ENCODE data around the gene ENAH.

Gene ENAH

GRCh38 chr1:225554216-225554812 lies 98.6 kb downstream of the ENAH start:
- DNase-seq: peak; percentile 25 to 47 (median 34)

DNA sequence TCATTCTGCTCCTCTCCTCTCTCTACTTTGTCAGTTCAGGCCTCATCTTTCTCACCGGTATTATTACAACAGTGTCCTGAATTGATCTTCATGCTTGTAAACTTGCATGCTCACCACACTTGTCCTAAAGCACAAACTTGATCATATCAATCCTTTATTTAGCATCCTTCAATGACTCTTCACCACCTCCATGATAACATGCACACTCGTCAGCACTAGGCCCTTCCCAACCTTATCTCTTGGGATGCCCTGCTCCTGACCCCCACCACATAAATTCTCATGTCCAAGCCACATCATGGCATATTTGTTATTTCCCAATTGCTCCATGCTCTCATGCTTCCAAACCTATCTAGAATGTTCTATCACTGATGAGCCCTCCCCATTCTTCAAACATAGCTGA lies 103.1 kb downstream of the ENAH start:
- no peak for DNase-seq

- no peak for DNase-seq
These were observed 104.6 kb downstream of the ENAH start for GRCh38 chr1:225548140-225548857.

DNA sequence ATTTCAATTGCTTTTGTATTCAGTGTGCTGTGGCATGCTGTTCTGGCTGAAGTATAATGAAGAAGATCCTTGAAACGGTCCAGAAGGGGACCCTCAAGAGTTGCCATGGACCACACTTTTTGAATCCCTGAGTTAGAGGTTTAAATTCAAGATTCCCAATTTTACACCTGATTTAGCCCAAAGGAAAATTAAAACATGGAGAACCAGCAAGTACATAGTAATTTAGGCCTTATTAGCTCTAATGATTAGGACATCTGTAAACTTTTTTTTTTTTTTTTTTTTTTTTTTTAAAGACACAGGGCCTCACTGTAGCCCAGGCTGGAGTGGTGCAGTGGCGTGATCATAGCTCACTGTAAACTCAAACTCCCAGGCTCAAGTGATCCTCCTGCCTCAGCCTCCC lies 107.3 kb downstream of the ENAH start:
- no peak for DNase-seq

DNA sequence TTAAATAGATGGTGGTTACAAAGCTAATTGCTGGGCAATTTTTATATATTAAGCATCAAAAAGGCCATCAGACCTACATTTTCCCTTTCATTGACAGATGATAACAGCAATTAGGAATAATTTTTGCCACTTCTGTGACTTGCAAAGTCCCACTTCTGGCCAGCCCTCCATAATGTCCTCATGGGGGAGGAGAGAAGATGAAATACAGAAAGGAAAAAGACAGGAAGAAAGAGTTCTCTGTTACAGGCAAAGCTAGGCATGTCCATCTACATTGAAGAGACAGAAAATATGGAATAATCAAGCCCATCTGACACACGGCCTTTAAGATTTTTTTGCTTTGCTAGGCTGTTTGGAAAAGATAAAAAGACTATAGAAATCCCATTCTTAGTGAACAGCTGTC lies 108.0 kb downstream of the ENAH start:
- DNase-seq: no peak

DNA sequence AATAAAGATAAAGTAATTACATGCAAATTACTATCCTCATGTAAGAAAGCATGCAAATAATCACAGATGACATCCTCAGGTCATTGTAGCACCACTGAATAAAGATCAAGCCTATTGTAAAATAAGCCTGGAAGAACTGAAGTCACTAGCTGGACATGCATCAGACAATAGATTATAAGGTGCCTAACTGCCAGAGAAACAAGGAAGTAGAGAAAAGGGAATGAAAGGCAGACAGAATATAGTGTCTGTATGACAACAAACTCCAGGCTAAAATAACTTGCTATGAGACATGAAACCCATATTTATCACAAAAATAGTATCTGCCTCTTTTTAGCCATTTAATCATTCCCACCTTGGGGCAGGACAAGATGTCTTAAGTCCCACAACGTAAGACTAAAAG lies 108.7 kb downstream of the ENAH start:
- DNase-seq: peak in 1 of 3 donors; percentile 2

DNA sequence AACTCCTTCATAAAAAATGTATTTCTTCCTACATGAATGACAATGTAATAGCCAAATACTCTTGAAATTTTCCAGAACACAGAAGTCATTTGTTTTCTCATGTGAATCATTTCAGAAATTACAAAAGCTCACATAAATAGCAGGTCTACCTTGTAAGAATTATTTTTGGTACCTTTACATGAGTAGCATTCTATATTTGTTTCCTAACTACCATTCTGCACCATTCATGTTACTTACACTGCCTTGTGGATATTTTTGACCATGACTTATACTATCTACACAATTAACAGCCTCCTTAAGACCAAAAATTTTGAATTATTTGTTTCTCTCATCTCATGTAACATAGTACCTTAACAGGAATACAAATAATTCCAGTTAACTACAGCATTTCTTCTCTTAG lies 109.6 kb downstream of the ENAH start:
- no peak for DNase-seq

GRCh38 chr1:225541383-225541782 lies 111.5 kb downstream of the ENAH start:
- no peak for DNase-seq

- DNase-seq: peak in 1 of 3 donors; percentile 9
These were observed 113.3 kb downstream of the ENAH start for GRCh38 chr1:225539575-225539974.

GRCh38 chr1:225539069-225539468 lies 113.9 kb downstream of the ENAH start:
- no peak for DNase-seq

GRCh38 chr1:225537554-225538251 lies 115.2 kb downstream of the ENAH start:
- no peak for DNase-seq

GRCh38 chr1:225535280-225535679 lies 117.6 kb downstream of the ENAH start:
- no peak for DNase-seq

GRCh38 chr1:225534772-225535171 lies 118.2 kb downstream of the ENAH start:
- no peak for DNase-seq

DNA sequence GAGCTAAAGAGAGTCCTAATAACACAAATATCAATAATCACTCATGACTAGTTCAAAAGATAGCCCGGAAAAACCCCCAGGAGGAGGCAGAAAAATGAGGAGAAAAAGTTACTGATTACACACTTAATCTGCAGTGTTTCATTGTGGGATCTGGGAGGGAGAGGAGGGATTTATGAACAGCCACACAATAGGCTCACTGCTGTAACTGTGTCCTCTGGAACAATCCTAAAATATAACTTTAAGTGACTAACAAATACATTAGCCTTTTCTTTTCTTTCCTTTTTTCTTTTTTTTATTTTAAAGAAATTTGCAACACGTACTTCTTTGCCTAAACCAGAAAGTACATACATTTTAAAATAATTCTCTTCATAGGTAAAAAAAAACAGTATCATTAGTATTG lies 118.8 kb downstream of the ENAH start:
- no peak for DNase-seq

DNA sequence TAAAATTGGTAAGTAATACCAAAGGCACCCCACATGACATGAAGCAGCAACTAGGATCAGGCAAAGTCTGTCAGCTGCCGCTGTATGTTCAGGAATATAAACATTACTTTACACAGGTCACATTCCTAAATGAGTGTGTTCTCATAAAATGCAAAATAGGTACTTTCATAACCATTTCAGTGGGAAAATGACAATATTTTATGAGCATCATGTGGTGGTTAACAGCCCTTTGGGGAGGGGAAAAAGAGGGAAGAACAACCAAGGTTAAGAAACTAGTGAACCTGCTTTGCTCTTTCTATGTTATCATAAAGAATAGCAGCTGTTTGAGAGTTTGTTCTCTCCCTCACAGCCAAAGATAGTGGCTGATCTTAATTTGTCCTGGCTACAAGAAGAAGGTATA lies 119.7 kb downstream of the ENAH start:
- DNase-seq: no peak

GRCh38 chr1:225532240-225532944 lies 120.5 kb downstream of the ENAH start:
- no peak for DNase-seq

DNA sequence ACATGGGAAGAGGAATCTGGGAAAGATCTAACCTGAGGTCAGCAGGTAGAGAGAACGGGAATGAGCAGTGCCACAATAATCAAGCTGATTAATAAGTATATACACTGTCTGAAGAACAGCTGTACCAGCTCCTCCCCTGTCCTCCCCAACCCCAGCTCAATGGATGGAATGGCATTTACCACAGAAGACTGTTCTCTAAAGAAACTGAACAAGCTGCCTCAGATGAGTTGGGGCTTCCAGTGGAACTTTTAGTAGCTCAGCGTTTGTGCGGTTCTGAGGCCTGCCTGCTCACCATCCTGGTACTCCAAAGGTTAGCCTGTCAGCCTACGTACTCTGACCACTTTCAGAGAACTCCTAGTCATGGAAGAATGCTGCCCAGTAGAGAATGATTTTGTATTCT lies 123.2 kb downstream of the ENAH start:
- no peak for DNase-seq

DNA sequence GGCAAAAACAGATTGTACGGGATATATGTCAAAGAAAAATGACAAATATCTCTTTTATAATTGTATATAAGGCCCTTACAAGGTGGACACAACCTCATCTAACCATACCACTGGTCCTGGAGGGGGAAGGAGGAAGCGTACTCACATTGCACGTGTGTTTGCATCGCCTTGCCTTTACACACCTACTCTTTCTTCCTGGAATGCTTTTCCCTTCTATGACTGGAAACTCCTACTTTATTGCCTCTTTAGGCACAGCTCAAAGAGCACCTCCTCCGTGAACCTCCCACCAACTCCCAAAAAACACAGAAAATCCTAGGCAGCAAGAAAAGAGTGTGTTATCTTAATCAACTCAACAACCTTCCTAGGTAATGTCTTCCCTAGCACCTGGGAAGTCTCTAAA lies 125.3 kb downstream of the ENAH start:
- no peak for DNase-seq

GRCh38 chr1:225526878-225527277 lies 126.0 kb downstream of the ENAH start:
- DNase-seq: no peak

- no peak for DNase-seq
These were observed 127.5 kb downstream of the ENAH start for GRCh38 chr1:225525377-225525776.

DNA sequence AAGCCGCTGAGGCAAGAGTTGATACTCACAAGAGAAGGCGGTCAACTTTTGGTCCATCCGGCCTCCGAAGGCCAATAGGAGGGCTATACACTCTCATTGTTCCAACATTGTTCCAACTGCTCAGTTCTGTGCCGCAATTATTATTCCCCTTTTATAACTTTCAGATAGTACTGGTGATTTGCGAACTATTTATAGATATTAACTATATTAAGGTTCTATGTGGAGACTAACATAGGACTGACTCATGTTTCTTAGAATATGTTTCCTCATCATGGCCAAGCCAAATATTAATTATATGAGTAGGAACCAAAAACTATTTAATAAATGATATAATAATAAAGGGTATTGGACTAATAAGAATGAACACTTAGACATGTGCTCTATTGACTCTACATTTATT lies 128.4 kb downstream of the ENAH start:
- DNase-seq: no peak

- no peak for DNase-seq
These were observed 129.5 kb downstream of the ENAH start for GRCh38 chr1:225523263-225523950.

Data from suppressor macrophage treated with lipopolysaccharide for 1 hour (primary cell).